ENCODE results near the gene PRKCZ. TPM values are rescaled to one million over a fixed set of nuclear protein-coding genes. Genes with fewer than 3 reads are reported as not detected.
A peak's percentile ranks its signal among the peaks of the same experiment; 100 is the strongest.
"Not testable (repeated sequence)": the region's sequence is repeated elsewhere in the genome, so short reads cannot be mapped to it uniquely, and the experiment has no call there.

The PRKCZ gene
- total RNA-seq, 2 donors from 2014 or later: 12.3 to 16.8 TPM

GRCh38 chr1:2134266-2134620, 84.0 kb downstream of the PRKCZ start:
- Mint-ChIP-seq H3K27ac (no peak overlapping the region), H3K4me3 (peak overlapping the region in 1 of 2 donors; percentile 29), H3K27me3 (ENCODE audit: low read depth) (no peaks in the 10 kb centered on the region), H3K4me1 (ENCODE audit: low read depth) (peaks cover 13% of the 10 kb centered on the region), H3K36me3 (ENCODE audit: insufficient read depth in 2 of 2) (no peaks in the 10 kb centered on the region), H3K9me3 (no peaks in the 10 kb centered on the region)
- ATAC-seq (replicated peaks in 1 of 2): no peak
- DNase-seq: no peak

DNA sequence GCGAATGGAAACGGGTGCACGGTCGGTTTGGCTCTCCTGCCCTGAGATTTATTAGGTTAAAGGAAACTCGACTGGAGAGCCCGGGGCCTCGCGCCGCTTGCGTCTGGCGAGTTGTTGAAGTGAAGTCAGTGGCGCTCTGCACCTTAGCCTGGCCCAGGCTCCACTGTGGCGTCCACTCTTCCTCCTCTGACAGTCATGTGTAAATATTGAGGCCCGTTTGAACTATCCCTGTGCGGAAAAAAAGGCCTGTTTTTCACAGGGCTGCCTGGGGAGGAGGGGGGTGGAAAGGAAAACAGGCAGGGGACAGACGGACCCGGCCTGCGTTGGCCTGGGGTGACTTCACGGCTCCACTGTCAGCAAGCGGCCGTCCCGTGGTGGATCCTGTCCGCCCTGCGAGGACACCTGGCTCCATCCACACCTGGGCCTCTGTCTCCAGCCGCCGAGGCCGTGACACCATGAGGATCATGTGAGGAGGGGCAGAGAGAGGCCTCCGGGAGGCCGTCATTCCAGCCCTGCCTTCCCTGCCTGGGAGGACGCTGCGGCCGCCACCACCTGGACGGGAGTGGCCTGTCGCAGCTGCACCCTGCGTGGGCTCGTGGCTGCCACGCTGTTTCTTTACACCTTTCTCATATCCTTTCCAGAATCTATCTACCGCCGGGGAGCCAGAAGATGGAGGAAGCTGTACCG, 84.6 kb downstream of the PRKCZ start:
- Mint-ChIP-seq H3K4me1 (ENCODE audit: low read depth) (peaks cover 13% of the 10 kb centered on the region), H3K36me3 (ENCODE audit: insufficient read depth in 2 of 2) (no peaks in the 10 kb centered on the region), H3K27ac (no peak overlapping the region), H3K9me3 (no peaks in the 10 kb centered on the region), H3K4me3 (no peak overlapping the region), H3K27me3 (ENCODE audit: low read depth) (no peaks in the 10 kb centered on the region)
- no peak for DNase-seq
- ATAC-seq (replicated peaks in 1 of 2): no peak

DNA sequence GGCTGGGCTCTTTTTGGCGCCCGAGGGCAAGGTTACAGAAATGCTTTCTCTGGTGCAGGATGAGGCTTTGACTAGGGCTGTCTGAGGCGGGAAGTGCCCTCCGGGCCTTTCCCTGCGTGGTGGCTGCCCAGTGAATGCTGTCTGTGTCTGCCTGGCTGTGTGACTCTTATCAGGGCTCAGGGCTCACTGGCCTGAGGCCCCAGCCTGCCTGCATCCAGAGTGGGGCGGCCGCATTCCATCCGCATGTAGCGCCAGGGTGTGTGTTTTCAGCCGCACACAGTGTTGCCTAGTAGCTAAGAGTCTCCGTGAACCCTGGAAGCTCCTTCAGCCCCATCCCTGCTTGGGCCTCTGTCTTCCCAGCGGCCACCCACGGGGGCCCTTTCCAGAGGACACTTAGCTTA, 85.2 kb downstream of the PRKCZ start:
- Mint-ChIP-seq H3K4me1 (ENCODE audit: low read depth) (peaks cover 13% of the 10 kb centered on the region), H3K27me3 (ENCODE audit: low read depth) (no peaks in the 10 kb centered on the region), H3K9me3 (no peaks in the 10 kb centered on the region), H3K4me3 (no peak overlapping the region), H3K27ac (no peak overlapping the region), H3K36me3 (ENCODE audit: insufficient read depth in 2 of 2) (no peaks in the 10 kb centered on the region)
- DNase-seq (no peak), ATAC-seq (replicated peaks in 1 of 2) (no peak)

DNA sequence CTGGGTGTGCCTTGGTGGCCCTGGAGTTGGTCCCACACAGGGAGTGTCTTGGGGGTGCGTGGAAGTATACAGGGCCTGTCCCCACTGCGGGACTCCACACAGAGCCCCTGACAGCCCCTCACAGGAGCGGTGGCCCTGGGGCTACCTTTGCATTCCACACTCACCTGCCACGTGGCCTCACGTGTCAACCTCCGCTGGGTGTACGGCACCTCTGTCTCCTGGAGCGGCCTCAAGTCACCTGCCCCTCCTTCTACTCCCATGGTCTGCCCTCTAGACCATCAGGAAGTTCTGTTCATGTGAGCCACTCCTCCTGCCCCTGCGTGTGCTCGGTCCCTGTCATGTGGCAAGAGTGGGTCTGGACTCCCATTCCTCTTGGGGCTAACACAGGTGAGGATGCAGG, 85.7 kb downstream of the PRKCZ start:
- Mint-ChIP-seq H3K27ac (no peak overlapping the region), H3K27me3 (ENCODE audit: low read depth) (no peaks in the 10 kb centered on the region), H3K9me3 (no peaks in the 10 kb centered on the region), H3K4me1 (ENCODE audit: low read depth) (peaks cover 13% of the 10 kb centered on the region), H3K4me3 (no peak overlapping the region), H3K36me3 (ENCODE audit: insufficient read depth in 2 of 2) (no peaks in the 10 kb centered on the region)
- ATAC-seq (replicated peaks in 1 of 2): no peak
- DNase-seq: no peak

- peaks cover 13% of the 10 kb centered on the region for H3K4me1 Mint-ChIP-seq (ENCODE audit: low read depth)
- no peak overlapping the region for H3K4me3 Mint-ChIP-seq
- ATAC-seq (replicated peaks in 1 of 2): no peak
- H3K36me3 Mint-ChIP-seq (ENCODE audit: insufficient read depth in 2 of 2): no peaks in the 10 kb centered on the region
- H3K27ac Mint-ChIP-seq: no peak overlapping the region
- H3K9me3 Mint-ChIP-seq: no peaks in the 10 kb centered on the region
- H3K27me3 Mint-ChIP-seq (ENCODE audit: low read depth): no peaks in the 10 kb centered on the region
- no peak for DNase-seq
Observed at GRCh38 chr1:2136386-2137235, 86.4 kb downstream of the PRKCZ start.

DNA sequence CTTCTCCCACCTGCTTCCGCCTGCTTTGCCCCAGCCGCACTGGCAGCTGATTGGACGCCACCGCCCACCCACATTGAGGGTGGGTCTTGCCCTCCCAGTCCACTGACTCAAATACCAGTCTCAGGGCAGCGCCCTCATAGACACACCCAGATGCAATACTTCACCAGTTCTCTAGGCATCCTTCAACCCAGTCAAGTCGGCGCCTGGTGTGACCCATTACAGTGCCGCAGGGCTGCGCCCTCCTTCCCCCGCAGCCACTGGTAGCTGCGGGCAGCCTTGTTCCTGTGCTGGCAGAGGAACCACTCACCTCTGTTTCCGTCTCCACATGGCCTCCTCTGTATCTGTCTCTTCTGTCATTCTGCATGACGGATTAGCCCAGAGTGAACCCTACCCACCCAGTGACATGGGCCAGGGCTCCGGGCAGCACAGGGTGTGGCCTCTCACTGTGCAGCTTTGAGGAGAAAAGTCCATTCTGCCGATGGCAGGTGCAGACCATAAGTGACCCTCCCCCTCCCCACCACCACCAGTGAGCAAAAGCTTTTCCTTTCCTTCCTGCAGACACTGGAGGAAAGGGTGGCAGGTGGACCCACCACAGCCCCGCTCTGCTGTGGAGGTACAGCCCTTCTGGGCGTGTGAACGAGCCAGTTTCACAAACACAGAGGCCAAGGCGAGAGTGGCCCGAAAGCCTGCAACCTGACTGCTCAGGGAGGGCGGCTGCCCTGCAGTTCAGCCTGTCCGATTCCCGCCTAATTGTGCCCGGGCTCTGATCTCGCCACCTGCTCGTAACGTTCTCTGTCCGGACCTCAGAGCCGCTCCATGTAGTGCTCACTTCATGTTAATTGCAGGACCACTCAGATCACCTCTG, 87.3 kb downstream of the PRKCZ start:
- Mint-ChIP-seq H3K9me3 (no peaks in the 10 kb centered on the region), H3K27me3 (ENCODE audit: low read depth) (no peaks in the 10 kb centered on the region), H3K4me3 (no peak overlapping the region), H3K27ac (no peak overlapping the region), H3K4me1 (ENCODE audit: low read depth) (peaks cover 12% of the 10 kb centered on the region), H3K36me3 (ENCODE audit: insufficient read depth in 2 of 2) (no peaks in the 10 kb centered on the region)
- ATAC-seq (replicated peaks in 1 of 2) (no peak), DNase-seq (no peak)

GRCh38 chr1:2139156-2139555, 88.9 kb downstream of the PRKCZ start:
- not testable (repeated sequence) for H3K4me3 Mint-ChIP-seq; H3K4me1 Mint-ChIP-seq (ENCODE audit: low read depth); H3K27me3 Mint-ChIP-seq (ENCODE audit: low read depth); H3K36me3 Mint-ChIP-seq (ENCODE audit: insufficient read depth in 2 of 2); H3K27ac Mint-ChIP-seq; H3K9me3 Mint-ChIP-seq; ATAC-seq (replicated peaks in 1 of 2); DNase-seq

- no peak overlapping the region for H3K27ac Mint-ChIP-seq
- no peak overlapping the region for H3K4me3 Mint-ChIP-seq
- ATAC-seq (replicated peaks in 1 of 2) (no peak), DNase-seq (no peak)
- peaks cover 1% of the 10 kb centered on the region for H3K4me1 Mint-ChIP-seq (ENCODE audit: low read depth)
- no peaks in the 10 kb centered on the region for H3K27me3 Mint-ChIP-seq (ENCODE audit: low read depth)
- no peaks in the 10 kb centered on the region for H3K36me3 Mint-ChIP-seq (ENCODE audit: insufficient read depth in 2 of 2)
- no peaks in the 10 kb centered on the region for H3K9me3 Mint-ChIP-seq
Observed at GRCh38 chr1:2141025-2141424, 90.8 kb downstream of the PRKCZ start.

- no peak for DNase-seq
- H3K4me1 Mint-ChIP-seq (ENCODE audit: low read depth): no peaks in the 10 kb centered on the region
Observed at GRCh38 chr1:2143814-2144500, 93.7 kb downstream of the PRKCZ start.

GRCh38 chr1:2144501-2145090, 94.4 kb downstream of the PRKCZ start:
- ATAC-seq (replicated peaks in 1 of 2) (no peak), DNase-seq (no peak)
- H3K27me3 Mint-ChIP-seq (ENCODE audit: low read depth): no peaks in the 10 kb centered on the region
- H3K4me1 Mint-ChIP-seq (ENCODE audit: low read depth): no peaks in the 10 kb centered on the region
- no peaks in the 10 kb centered on the region for H3K36me3 Mint-ChIP-seq (ENCODE audit: insufficient read depth in 2 of 2)
- H3K27ac Mint-ChIP-seq: no peak overlapping the region
- no peak overlapping the region for H3K4me3 Mint-ChIP-seq
- no peaks in the 10 kb centered on the region for H3K9me3 Mint-ChIP-seq

More at GRCh38 chr1:2143814-2144500, 93.7 kb downstream of the PRKCZ start:
- H3K9me3 Mint-ChIP-seq: no peaks in the 10 kb centered on the region
- no peak for ATAC-seq (replicated peaks in 1 of 2)
- no peaks in the 10 kb centered on the region for H3K27me3 Mint-ChIP-seq (ENCODE audit: low read depth)
- no peak overlapping the region for H3K4me3 Mint-ChIP-seq
- no peak overlapping the region for H3K27ac Mint-ChIP-seq
- H3K36me3 Mint-ChIP-seq (ENCODE audit: insufficient read depth in 2 of 2): no peaks in the 10 kb centered on the region

- Mint-ChIP-seq H3K27ac (no peak overlapping the region), H3K9me3 (no peaks in the 10 kb centered on the region), H3K27me3 (ENCODE audit: low read depth) (no peaks in the 10 kb centered on the region), H3K36me3 (ENCODE audit: insufficient read depth in 2 of 2) (no peaks in the 10 kb centered on the region), H3K4me1 (ENCODE audit: low read depth) (no peaks in the 10 kb centered on the region), H3K4me3 (no peak overlapping the region)
- DNase-seq: no peak
- ATAC-seq (replicated peaks in 1 of 2): peak; percentile 59 to 73
Observed at GRCh38 chr1:2145946-2146835, 96.0 kb downstream of the PRKCZ start.
